GM18861 (cell line): Measurements from ENCODE around the gene HRAS.
"Not testable (repeated sequence)": the region's sequence is repeated elsewhere in the genome, so short reads cannot be mapped to it uniquely, and the experiment has no call there.

Experiments
- ATAC-seq: cut with Tn5 transposase; IDR thresholded peaks from one replicate; pipeline ENCODE4 v1.9.1; 2021; ENCODE audit not compliant: unreplicated experiment

The HRAS gene

GRCh38 chr11:534396-535209 is 773 bp downstream of the HRAS start:
- ATAC-seq, result no peak

DNA sequence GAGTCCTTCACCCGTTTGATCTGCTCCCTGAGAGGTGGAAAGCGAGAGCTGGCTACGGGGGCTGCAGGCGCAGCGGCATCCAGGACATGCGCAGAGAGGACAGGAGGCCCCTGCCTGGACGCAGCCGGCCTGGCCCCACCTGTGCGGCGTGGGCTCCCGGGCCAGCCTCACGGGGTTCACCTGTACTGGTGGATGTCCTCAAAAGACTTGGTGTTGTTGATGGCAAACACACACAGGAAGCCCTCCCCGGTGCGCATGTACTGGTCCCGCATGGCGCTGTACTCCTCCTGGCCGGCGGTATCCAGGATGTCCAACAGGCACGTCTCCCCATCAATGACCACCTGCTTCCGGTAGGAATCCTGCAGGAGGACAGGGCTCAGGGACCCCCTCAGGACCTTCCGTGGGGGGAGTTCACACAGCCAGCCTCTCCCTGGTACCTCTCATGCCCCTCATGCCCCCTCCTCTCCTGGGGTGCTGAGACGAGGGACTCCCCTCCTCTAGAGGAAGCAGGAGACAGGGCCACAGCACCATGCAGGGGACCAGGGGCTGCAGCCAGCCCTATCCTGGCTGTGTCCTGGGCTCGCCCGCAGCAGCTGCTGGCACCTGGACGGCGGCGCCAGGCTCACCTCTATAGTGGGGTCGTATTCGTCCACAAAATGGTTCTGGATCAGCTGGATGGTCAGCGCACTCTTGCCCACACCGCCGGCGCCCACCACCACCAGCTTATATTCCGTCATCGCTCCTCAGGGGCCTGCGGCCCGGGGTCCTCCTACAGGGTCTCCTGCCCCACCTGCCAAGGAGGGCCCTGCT is 1.6 kb downstream of the HRAS start:
- ATAC-seq, result no peak

- ATAC-seq, result no peak
Observed at GRCh38 chr11:532986-533585, 2.3 kb downstream of the HRAS start.

DNA sequence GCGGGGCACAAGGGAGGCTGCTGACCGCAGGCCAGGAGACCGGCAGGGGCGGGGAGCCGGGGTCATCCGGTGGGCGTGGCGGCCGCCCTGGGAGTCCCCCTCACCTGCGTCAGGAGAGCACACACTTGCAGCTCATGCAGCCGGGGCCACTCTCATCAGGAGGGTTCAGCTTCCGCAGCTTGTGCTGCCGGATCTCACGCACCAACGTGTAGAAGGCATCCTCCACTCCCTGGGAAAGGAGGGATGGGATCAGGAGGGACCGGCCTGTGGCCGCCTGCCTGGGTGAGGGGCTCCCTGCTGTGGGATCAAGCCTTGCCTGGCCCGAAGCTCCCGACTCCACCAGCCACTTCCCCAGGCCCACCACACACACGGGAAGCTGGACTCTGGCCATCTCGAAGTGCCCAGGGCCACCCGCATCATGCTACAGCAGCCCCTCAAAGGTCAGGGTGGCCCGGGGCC is 2.8 kb downstream of the HRAS start:
- ATAC-seq, result no peak

DNA sequence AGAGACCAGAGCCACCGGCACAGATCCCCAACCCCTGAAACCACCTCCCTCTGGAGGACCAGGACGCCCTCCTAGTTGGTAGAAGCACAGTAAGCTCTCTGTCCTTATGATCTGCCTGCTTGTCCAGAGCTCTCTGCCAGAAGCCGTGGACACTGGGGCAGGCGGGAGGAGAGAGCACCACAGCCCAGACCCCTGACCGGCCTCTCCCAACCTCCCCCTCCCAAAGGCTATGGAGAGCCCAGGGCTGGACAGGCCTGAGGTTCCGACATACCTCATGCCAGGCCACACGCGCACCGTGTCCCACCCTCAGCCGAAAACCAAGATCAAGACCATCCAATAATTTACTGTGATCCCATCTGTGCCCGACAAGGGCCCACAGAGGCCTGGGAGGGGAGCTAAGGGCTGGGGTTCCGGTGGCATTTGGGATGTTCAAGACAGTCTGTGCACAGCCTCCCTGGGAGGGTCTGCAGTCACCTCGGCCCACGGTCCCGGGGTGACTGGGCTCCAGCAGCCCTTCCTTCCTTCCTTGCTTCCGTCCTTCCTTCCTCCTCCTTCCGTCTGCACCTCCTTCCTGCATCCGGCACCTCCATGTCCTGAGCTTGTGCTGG is 3.4 kb downstream of the HRAS start:
- ATAC-seq, result no peak

DNA sequence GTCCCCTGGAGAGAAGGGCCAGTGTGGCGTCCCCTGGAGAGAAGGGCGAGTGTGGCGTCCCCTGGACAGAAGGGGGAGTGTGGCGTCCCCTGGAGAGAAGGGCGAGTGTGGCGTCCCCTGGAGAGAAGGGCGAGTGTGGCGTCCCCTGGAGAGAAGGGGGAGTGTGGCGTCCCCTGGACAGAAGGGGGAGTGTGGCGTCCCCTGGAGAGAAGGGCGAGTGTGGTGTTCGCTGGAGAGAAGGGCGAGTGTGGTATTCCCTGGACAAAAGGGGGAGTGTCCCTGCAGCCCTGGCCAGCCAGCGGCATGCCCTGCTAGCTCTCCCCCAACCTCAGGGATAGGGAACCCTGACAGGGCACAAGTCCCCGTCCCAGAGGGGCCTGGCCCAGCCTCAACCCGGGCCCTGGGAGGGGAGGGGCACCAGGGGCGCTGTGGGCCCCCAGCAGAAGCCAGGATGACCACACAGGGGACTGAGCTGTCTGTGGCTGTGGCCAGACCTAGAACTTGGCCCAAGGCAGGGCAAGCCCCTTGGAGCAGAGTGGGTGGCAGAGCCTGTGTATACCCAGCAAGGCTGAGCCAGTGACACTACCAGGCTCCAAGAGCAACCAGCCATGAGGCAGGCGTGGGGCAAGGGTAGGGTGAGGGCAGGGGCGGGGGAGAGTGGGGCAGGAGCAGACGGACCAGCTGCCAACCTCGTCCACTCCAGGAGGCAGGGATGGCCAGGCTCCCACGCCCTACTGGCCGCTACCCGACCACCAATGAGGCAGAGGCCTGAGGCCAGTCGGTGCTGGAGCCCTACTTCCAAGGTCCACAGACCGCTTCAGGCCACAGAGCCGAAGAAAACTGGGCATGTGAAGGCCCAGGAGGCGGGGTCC is 4.2 kb downstream of the HRAS start:
- no peak for ATAC-seq

GRCh38 chr11:529728-530411 is 5.5 kb downstream of the HRAS start:
- ATAC-seq, result no peak

DNA sequence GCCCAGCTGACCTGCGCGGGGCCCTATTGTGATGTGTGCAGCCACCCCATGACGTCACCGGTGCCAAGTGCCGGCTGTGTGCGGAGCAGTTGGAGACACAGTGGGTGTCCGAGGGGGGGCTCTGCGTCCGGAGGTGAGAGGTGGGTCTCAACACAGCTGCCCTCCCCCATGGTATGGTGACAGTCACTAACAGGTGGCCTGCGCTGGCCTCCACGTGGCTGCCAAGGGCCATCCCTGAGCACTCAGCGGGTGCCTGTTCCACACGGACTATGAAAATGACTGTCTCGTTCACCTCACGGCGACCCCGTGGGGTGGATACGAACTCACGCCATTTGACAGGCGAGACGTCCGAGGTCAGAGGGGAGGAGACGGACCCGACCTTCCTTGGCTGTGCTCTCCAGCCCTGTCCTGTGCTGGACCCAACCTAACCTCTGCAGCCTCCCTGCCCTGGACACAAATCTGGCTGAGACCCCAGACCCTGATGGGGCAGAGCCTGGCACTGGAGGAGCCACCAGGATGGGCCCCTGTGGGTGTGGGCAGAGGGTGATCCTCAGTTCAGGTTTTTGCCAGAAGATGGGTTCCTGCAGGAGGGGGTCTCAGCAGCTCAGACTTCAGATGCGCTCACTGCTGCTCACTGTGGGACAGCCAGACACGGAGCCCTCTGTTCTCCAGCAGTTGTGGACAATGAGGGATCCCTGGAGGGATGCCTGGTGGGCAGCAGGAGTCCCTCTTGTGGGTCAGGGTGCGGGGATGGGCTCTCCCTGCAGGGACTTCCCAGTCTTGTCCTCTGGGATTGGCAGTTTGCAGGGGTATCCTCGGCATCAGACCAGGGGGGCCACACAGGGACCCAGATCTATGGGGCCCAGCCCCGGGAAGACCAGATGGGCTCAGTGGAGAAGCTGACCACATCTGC is 6.3 kb downstream of the HRAS start:
- no peak for ATAC-seq

DNA sequence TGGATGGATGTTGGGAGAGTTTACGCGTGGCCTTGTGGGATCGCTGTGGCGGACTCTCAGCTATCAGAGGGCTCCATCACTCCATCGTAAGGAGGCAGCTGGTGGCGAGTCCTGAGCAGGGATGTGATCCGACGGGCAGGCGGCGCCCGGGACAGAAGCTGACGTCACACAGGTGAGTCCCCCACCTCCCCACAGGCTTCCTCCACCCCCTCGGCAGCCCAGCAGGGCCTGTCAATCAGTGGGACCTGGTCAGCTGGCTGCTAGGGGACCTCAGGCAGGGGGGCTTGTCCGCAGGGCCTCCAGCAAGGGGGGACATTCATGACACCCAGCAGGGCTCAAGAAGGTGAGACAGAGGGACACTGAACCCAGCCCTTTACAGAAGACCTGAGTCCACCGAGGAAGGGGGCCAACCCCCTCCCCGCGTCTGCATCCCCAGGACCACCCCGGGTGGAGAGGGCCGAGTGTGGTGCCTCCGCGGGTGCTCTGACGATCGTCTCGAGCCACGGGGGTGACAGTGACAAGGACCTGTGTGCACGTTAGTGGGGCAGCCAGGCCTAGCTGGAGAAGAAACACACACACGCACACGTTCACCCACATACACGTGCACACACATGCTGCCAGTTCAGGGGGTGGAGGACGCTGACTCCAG is 7.1 kb downstream of the HRAS start:
- ATAC-seq, result no peak

GRCh38 chr11:526192-526591 is 9.2 kb downstream of the HRAS start:
- ATAC-seq, result no peak

DNA sequence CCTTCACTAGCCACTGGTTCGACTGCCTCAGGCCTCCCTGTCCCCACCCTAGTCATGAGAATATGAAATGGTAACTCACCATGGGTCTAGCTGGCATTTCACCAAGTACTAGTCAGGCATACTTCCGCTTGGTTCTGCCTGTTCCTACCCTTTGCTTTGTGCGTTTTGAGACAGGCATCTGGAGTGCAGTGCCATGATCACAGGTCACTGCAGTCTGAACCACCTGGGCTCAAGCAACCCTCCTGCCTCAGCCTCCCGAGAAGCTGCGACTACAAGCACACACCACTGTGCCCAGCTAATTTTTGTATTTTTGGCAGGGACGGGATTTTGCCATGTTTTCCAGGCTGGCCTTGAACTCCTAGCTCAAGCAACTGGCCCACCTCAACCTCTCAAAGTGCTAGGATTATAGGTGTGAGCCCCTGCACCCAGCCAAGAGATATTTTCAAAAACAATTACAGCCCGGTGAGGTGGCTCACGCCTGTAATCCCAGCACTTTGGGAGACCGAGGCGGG is 14.1 kb downstream of the HRAS start:
- no peak for ATAC-seq

GRCh38 chr11:520428-521176 is 14.8 kb downstream of the HRAS start:
- no peak for ATAC-seq

DNA sequence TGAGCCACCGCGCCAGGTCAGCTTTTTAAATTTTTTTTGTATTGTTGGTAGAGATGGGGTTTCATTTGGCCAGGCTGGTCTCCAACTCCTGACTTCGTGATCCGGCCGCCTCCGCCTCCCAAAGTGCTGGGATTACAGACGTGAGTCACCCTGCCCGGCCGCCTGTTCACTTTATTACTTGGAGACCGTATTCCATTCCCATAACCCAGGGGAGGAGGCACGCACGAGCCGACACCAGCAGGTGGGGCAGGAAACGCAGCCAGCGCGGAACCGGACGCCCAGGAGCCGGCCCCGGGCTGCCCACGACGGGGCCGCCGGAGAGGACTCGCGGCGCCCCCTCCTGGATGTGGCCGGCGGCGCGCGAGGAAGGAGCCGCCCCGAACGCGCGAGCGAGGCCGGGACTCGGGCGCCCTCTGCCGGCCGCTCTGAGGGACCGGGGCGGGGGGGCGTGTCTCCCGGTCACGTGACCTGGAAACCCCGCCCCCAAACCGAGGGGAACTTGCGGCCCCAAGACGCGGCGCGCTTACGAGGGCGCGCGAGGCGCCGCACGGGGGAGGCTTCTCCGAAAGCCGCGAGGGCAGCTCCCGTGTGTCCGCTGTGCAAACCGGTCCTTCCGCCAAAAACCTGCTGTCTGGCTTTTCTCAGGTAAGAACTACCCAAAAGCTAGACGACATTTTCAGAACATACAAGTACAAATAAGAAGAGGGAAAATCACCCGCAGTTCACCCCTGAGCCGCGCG is 16.7 kb downstream of the HRAS start:
- ATAC-seq, result peak; percentile 73

DNA sequence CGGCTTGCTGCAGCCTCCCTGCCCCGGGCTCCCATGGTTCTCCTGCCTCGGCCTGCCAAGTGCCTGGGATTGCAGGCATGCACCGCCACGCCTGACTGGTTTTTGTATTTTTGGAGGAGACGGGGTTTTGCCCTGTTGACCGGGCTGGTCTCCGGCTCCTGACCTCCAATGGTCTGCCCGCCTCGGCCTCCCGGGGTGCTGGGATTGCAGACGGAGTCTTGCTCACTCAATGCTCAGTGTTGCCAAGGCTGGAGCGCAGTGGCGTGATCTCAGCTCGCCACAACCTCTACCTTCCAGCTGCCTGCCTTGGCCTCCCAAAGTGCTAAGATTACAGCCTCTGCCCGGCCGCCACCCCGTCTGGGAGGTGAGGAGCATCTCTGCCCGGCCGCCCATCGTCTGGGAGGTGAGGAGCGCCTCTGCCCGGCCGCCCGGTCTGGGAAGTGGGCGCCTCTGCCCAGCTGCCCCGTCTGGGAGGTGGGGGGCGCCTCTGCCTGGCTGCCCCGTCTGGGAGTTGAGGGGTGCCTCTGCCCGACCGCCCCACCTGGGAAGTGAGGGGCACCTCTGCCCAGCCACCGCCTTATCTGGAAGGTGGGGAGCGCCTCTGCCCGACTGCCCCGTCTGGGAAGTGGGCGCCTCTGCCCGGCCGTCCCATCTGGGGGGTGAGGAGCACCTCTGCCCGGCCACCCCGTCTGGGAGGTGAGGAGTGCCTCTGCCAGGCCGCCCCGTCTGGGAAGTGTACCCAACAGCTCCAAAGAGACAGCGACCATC is 18.3 kb downstream of the HRAS start:
- ATAC-seq, result not testable (repeated sequence)

GRCh38 chr11:516400-516799 is 19.0 kb downstream of the HRAS start:
- ATAC-seq, result no peak

GRCh38 chr11:515131-515530 is 20.2 kb downstream of the HRAS start:
- no peak for ATAC-seq
